DND-41 (cell line): ENCODE results near the gene RAD18.

ENCODE experiments used
- ATAC-seq: fragments of 200-7000 bp; cut with Tn5 transposase; 3 replicates; pipeline ENCODE4 v1.9.1; 2021; ENCODE audit warnings: low read depth; ENCODE audit not compliant: insufficient read depth
- DNase-seq: peaks from one replicate; pipeline ENCODE4 v3.0.0-alpha.2; 2020
- H2AFZ ChIP-seq: 2 replicates; pipeline ENCODE4 v1.6.0; 2012; ENCODE audit warnings: low read depth, low read length
- H3K27ac ChIP-seq: 2 replicates; pipeline ENCODE4 v1.5.1; 2012; ENCODE audit warnings: low read length, inconsistent platforms
- H3K27me3 ChIP-seq: fragments of 200-600 bp; sonication (generic); 2 replicates; pipeline ENCODE4 v1.6.0; 2012; ENCODE audit warnings: low read length, mild to moderate bottlenecking, inconsistent platforms; ENCODE audit not compliant: insufficient read depth, poor library complexity
- H3K36me3 ChIP-seq: 2 replicates; pipeline ENCODE4 v1.5.1; 2012; ENCODE audit warnings: low read length, inconsistent platforms; ENCODE audit not compliant: insufficient read depth
- H3K4me1 ChIP-seq: 2 replicates; pipeline ENCODE4 v1.5.1; 2012; ENCODE audit warnings: mild to moderate bottlenecking, low read length; ENCODE audit not compliant: insufficient read depth
- H3K4me2 ChIP-seq: 2 replicates; pipeline ENCODE4 v1.6.0; 2012; ENCODE audit warnings: mild to moderate bottlenecking, moderate library complexity, low read length, inconsistent platforms; ENCODE audit not compliant: insufficient read depth
- H3K4me3 ChIP-seq, 2 experiments: fragments of 200-600 bp in 1 of 2; shearing (Covaris generic) in 1 of 2; 2 replicates each; pipeline ENCODE4 v1.5.1; 2012 to 2016; ENCODE audit warnings: inconsistent platforms in 2 of 2, low read length in 2 of 2, mild to moderate bottlenecking in 2 of 2, low read depth in 1 of 2, moderate library complexity in 1 of 2
- H3K79me2 ChIP-seq: 2 replicates; pipeline ENCODE4 v1.6.0; 2012; ENCODE audit warnings: low read length, inconsistent platforms; ENCODE audit not compliant: insufficient read depth
- H3K9ac ChIP-seq: 2 replicates; pipeline ENCODE4 v1.6.0; 2012; ENCODE audit warnings: low read depth, mild to moderate bottlenecking, inconsistent platforms, low read length, moderate library complexity
- H3K9me3 ChIP-seq: 2 replicates; pipeline ENCODE4 v1.5.1; 2012; ENCODE audit warnings: low read length, moderate library complexity, mild to moderate bottlenecking, inconsistent platforms; ENCODE audit not compliant: insufficient read depth, severe bottlenecking
- H4K20me1 ChIP-seq: 2 replicates; pipeline ENCODE4 v1.6.0; 2012; ENCODE audit warnings: low read length; ENCODE audit not compliant: insufficient read depth
- EZH2 ChIP-seq: IDR thresholded peaks from 3 replicates; pipeline ENCODE4 v1.6.1; 2012; ENCODE audit warnings: borderline replicate concordance, low read depth, mild to moderate bottlenecking, moderate library complexity, low read length, inconsistent platforms; ENCODE audit not compliant: severe bottlenecking
- TF ChIP-seq, protein P1 (sequence below): IDR thresholded peaks from 2 replicates; pipeline ENCODE4 v1.5.1; 2012; ENCODE audit warnings: borderline replicate concordance, low read length, moderate library complexity, mild to moderate bottlenecking; ENCODE audit not compliant: poor library complexity, severe bottlenecking; ENCODE audit errors: extremely low read depth

RAD18 gene

DNA sequence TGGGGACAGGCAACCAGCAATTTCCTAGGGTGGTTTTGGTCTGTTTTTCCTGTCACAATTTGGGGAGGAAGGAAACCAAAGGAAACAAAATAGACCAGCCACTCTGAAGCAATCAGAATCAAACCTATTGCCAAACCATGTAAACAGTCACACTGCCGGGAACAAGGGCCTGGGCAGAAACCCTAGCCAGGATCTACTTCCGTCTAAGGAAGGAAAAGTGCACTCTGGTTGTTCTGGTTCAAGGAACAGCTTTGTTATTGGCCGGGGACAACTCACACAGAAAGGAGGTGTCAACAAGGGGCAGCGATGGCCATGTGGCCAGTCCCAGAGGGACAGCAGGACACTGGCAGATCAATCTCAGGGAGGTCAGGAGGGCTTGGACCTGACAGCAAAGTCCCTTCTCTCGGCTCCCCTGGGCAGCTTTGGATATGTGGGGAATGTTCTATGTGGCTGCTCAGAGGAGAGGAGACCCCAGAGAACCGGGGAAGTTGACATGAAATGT is 17.5 kb upstream of the RAD18 start:
- H3K4me1 ChIP-seq = no peaks in the 10 kb centered on the region
- H4K20me1 ChIP-seq = no peaks in the 10 kb centered on the region
- H2AFZ ChIP-seq = no peak overlapping the region
- ATAC-seq = no peak
- no peaks in the 10 kb centered on the region for H3K79me2 ChIP-seq
- no peaks in the 10 kb centered on the region for H3K9me3 ChIP-seq
- no peak overlapping the region for H3K9ac ChIP-seq
- no peaks in the 10 kb centered on the region for H3K36me3 ChIP-seq
- TF ChIP-seq, protein P1, sequence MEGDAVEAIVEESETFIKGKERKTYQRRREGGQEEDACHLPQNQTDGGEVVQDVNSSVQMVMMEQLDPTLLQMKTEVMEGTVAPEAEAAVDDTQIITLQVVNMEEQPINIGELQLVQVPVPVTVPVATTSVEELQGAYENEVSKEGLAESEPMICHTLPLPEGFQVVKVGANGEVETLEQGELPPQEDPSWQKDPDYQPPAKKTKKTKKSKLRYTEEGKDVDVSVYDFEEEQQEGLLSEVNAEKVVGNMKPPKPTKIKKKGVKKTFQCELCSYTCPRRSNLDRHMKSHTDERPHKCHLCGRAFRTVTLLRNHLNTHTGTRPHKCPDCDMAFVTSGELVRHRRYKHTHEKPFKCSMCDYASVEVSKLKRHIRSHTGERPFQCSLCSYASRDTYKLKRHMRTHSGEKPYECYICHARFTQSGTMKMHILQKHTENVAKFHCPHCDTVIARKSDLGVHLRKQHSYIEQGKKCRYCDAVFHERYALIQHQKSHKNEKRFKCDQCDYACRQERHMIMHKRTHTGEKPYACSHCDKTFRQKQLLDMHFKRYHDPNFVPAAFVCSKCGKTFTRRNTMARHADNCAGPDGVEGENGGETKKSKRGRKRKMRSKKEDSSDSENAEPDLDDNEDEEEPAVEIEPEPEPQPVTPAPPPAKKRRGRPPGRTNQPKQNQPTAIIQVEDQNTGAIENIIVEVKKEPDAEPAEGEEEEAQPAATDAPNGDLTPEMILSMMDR = no peak
- no peak for TF ChIP-seq EZH2
- no peak overlapping the region for H3K27ac ChIP-seq
- H3K27me3 ChIP-seq = peaks cover 17% of the 10 kb centered on the region
- no peak overlapping the region for H3K4me2 ChIP-seq
- no peak for DNase-seq
- no peak overlapping the region for H3K4me3 ChIP-seq

DNA sequence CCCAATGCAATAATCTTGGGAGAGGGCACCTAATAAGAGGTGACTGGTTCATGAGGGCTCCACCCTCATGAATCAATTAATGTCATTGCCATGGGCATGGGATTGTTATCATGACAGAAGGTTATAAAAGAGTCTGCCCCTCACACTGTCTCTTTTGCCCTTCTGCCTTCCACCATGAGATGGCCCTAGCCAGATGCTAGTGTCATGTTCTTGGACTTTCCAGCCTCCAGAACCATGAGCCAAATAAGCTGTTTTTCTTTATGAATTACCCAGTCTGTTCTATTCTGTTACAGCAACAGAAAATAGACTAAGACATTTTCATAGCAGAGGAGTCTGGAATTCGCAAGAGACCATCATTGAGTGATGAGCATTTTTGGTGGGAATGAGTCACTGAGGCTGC is 16.0 kb upstream of the RAD18 start:
- H2AFZ ChIP-seq = no peak overlapping the region
- no peaks in the 10 kb centered on the region for H3K4me1 ChIP-seq
- H4K20me1 ChIP-seq = no peaks in the 10 kb centered on the region
- H3K9ac ChIP-seq = no peak overlapping the region
- no peak for DNase-seq
- no peak for ATAC-seq
- no peak overlapping the region for H3K4me3 ChIP-seq
- no peaks in the 10 kb centered on the region for H3K9me3 ChIP-seq
- no peak for TF ChIP-seq EZH2
- TF ChIP-seq, protein P1 = no peak
- no peaks in the 10 kb centered on the region for H3K36me3 ChIP-seq
- H3K4me2 ChIP-seq = no peak overlapping the region
- H3K27ac ChIP-seq = no peak overlapping the region
- no peaks in the 10 kb centered on the region for H3K79me2 ChIP-seq
- peaks cover 17% of the 10 kb centered on the region for H3K27me3 ChIP-seq

DNA sequence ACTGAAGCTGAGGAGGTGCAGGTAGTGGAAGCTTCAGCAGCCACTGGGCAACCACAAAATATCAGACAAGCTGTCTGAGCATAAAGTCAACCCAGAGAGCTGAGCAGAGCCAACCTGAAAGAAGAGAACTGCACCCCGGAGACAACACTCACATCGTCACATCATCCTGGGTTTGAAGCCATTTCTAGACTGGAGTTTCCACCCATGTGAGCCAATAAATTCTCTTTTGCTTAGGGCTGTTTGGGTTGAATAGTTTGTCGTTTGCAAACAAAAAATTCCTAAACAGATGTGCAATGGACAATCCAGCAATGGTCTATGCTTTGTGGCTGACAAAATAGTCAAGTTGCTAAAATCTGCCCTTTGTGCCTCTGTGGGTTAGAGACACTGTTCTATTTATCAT is 15.3 kb upstream of the RAD18 start:
- DNase-seq (no peak), ATAC-seq (no peak)
- H3K4me2 ChIP-seq = no peak overlapping the region
- H3K9ac ChIP-seq = no peak overlapping the region
- H3K27ac ChIP-seq = no peak overlapping the region
- no peaks in the 10 kb centered on the region for H3K9me3 ChIP-seq
- H2AFZ ChIP-seq = no peak overlapping the region
- no peaks in the 10 kb centered on the region for H3K36me3 ChIP-seq
- no peaks in the 10 kb centered on the region for H3K79me2 ChIP-seq
- H3K4me3 ChIP-seq = no peak overlapping the region
- no peaks in the 10 kb centered on the region for H4K20me1 ChIP-seq
- TF ChIP-seq EZH2 = no peak
- TF ChIP-seq, protein P1 = no peak
- H3K4me1 ChIP-seq = no peaks in the 10 kb centered on the region
- H3K27me3 ChIP-seq = peaks cover 17% of the 10 kb centered on the region
